Stomach smooth muscle (tissue), 2 donors: ENCODE results near the gene TTLL9.

ENCODE experiments used
- H3K27ac ChIP-seq: one replicate; pipeline ENCODE4 v1.7.0; 2013; ENCODE audit warnings: mild to moderate bottlenecking, low read length, inconsistent platforms
- H3K27me3 ChIP-seq, 2 donors: one replicate each; pipeline ENCODE4 v1.7.0; 2013; ENCODE audit warnings: low read length in 2 of 2; ENCODE audit not compliant: insufficient read depth in 2 of 2, control insufficient read depth in 1 of 2
- H3K36me3 ChIP-seq, 2 donors: one replicate each; pipeline ENCODE4 v1.7.0; 2013; ENCODE audit warnings: low read length in 2 of 2; ENCODE audit not compliant: control insufficient read depth in 2 of 2, insufficient read depth in 2 of 2
- H3K4me1 ChIP-seq: one replicate; pipeline ENCODE4 v1.7.0; 2013; ENCODE audit warnings: low read length; ENCODE audit not compliant: control insufficient read depth, insufficient read depth
- H3K4me3 ChIP-seq, 2 donors: one replicate each; pipeline ENCODE4 v1.7.0; 2013; ENCODE audit warnings: low read length in 2 of 2
- H3K9ac ChIP-seq, 2 donors: one replicate each; pipeline ENCODE4 v1.7.0; 2013; ENCODE audit warnings: low read length in 2 of 2, mild to moderate bottlenecking in 1 of 2
- H3K9me3 ChIP-seq, 2 donors: one replicate each; pipeline ENCODE4 v1.7.0; 2013; ENCODE audit warnings: low read length in 2 of 2; ENCODE audit not compliant: control insufficient read depth in 2 of 2
- donor health status: healthy.
- donor health status: Pancreatic carcinoma.

TTLL9 gene

DNA sequence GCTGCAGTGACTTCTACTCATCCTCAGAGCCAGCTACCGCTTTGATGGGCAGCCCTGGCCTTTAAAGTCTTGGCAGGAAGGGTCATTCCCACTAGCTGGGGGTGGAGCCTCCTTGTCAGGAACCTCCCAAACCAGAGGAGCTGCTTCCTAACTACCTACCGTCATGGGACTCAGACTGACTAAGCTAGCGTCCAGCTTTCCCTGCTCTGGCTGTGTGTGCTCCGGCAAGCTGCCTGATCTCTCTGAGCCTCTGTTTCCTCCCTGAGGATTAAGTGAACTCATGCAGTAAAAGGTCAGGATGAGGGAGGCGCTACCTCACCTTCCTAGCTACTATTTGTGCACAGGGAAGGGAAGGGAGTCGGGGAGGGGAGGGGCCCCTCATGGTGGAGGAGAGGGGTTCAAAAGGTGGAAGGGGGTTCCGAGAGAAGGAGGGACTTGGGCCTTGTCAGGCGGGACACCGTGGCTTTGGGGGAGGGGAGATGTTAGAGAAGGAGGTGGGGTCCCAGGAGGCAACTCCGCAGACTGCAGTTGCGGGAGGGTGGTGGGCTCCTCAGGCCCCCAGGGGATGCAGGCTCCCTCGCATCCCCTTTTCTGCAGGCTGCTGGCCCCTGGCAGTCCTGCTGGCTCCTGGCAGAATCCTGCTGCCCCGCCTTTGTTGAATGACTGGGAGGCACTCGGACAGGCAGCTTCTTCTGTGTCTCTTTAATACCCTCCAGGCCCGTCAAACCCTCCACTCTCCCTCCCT, 9.9 kb upstream of the TTLL9 start:
- peak overlapping the region in 1 of 2 donors; percentile 22 for H3K9ac ChIP-seq

DNA sequence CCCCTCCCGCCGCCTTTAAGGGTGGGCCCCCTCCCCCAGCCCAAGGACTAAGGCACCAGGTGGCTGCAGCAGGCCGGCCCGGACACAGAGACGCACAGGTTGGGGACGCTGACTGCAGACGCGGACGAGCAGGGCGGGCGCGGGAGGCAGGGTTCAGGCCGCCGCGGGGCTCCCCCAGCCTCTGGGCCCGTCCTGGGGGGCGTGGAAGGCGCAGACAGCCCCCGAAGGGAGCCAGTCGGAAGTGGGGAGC, 9.4 kb upstream of the TTLL9 start:
- Histone ChIP-seq H3K4me3 (peak overlapping the region; percentile 35 to 67), H3K27ac (no peak overlapping the region), H3K4me1 (peaks cover 11% of the 10 kb centered on the region), H3K36me3 (no peaks in the 10 kb centered on the region), H3K9ac (peak overlapping the region in 1 of 2 donors; percentile 9), H3K9me3 (no peaks in the 10 kb centered on the region), H3K27me3 (peaks cover 38 to 44% of the 10 kb centered on the region in 2 donors)

More for the DNA sequence above, 9.9 kb upstream of the TTLL9 start:
- Histone ChIP-seq H3K36me3 (no peaks in the 10 kb centered on the region), H3K9me3 (no peaks in the 10 kb centered on the region), H3K27me3 (peaks cover 38 to 44% of the 10 kb centered on the region in 2 donors), H3K27ac (no peak overlapping the region), H3K4me3 (peak overlapping the region; percentile 35 to 67), H3K4me1 (peaks cover 11% of the 10 kb centered on the region)

DNA sequence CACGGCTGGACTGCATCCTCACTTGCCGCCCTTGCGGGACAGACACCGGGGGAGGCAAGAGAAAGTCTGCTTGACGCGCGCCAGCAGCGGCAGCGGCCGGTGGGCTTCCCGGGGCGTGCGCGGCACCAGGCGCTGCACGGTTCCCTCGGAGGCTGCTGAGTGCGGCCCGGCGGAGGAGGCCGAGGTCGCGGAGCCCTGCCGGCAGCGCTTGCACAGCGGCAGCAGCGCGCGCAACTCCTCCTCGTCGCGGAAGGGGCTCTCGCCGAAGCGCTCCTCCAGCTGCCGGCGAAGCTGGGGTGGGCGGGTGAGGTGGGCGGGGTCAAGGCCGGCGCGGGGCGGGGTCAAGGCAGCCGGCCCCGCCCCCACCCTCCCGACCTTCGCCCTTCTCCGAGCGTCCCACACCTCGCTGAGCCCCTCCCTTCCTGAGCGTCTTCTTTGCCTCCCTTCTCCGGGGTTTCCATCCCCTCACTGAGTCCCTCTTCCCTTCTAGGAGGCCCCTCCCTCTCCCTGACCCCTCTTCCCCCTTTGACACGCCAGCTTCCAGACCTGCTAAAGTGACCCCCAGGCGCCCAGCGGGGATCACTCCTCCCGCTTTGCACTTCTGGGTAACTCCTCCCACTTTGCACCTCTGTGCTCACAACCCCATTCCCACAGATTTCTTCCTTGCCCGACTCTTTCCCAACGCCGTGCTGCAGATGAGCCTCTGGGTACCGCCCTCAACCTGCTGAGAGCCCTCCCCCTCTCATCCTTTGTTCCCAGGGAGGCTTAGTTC, 8.9 kb upstream of the TTLL9 start:
- Histone ChIP-seq H3K9ac (peak overlapping the region in 1 of 2 donors; percentile 9), H3K36me3 (no peaks in the 10 kb centered on the region), H3K9me3 (no peaks in the 10 kb centered on the region), H3K4me1 (peaks cover 11% of the 10 kb centered on the region), H3K27me3 (peaks cover 33 to 40% of the 10 kb centered on the region in 2 donors), H3K27ac (no peak overlapping the region), H3K4me3 (peak overlapping the region; percentile 35 to 67)

DNA sequence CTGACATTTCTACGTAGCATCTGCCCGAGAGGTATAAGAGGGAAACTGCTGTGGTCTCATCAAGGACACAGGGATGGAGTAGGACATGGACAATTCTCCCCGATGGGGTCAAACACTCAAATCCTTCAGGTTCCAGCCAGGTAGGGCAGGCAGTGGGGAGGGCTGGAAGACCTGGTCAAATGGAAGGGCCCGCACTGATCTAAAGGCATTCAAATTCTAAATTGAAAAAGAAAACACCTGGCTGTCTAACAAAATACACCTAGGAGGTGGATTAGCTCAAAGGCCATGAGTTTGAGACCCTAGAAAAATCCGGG, 8.3 kb upstream of the TTLL9 start:
- Histone ChIP-seq H3K9ac (no peak overlapping the region), H3K9me3 (no peaks in the 10 kb centered on the region), H3K27me3 (peaks cover 32 to 36% of the 10 kb centered on the region in 2 donors), H3K36me3 (no peaks in the 10 kb centered on the region), H3K4me3 (no peak overlapping the region), H3K4me1 (peaks cover 11% of the 10 kb centered on the region), H3K27ac (no peak overlapping the region)

DNA sequence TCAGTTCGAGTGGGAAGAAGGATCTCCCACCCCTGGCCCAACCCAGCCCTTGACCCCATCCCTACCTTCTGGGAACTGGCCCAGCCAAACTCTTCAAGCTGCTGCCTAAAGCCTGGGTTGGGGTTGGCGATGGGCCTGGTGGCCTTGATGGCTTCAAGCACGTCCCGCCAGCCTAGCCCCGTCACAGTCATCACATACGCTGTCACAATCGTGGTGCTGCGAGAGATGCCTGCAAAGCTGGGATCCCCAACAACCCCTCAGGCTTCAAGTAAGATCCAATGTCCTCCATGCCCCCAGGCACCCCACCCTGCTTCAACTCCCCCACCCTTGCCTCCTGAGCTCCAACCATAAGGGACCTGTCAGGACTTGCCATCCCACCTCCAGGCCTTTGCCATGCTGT, 7.9 kb upstream of the TTLL9 start:
- H3K4me3 ChIP-seq, result no peak overlapping the region
- peaks cover 11% of the 10 kb centered on the region for H3K4me1 ChIP-seq
- no peak overlapping the region for H3K9ac ChIP-seq
- peaks cover 29 to 36% of the 10 kb centered on the region in 2 donors for H3K27me3 ChIP-seq
- H3K27ac ChIP-seq, result no peak overlapping the region
- no peaks in the 10 kb centered on the region for H3K9me3 ChIP-seq
- no peaks in the 10 kb centered on the region for H3K36me3 ChIP-seq

DNA sequence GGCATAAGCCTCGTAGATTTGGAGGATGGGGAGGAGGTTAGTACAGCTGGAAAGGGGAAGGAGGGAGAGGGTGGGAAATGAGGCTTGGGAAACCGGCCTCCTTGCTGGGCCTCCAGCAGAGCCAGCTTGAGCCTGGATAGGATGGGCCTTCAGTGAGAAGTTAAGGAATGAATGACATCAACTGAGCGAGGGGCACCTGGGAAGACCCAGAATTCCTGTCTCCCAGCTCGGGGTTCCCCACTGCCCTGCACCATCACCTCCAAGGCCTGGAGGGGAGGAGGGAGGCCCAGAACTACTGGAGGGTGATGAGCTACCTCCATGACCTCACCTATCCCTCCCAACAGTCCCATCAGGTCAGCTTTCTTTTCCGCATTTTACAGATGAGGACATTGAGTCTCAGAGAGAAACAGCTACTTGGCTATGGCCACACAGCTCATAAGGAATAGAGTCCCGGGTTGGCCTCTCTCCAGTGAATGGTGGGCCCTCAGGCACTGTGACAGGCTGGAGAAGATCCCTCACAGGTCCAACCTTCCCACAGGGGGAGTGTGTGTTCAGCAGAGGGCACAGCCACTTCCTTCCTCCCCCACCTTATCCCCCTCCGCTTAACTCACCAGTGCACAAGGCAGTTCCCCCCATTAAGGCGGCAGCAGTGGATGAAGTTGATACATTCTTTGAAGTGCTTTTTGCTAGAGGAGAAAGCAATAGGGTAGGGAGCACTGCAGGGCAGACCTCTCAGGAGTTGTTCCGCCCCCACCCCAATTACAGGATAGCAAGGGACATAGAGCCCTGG, 6.9 kb upstream of the TTLL9 start:
- H3K9me3 ChIP-seq, result no peaks in the 10 kb centered on the region
- H3K4me3 ChIP-seq, result no peak overlapping the region
- H3K36me3 ChIP-seq, result no peaks in the 10 kb centered on the region
- peaks cover 20 to 33% of the 10 kb centered on the region in 2 donors for H3K27me3 ChIP-seq
- H3K4me1 ChIP-seq, result peaks cover 11% of the 10 kb centered on the region
- no peak overlapping the region for H3K27ac ChIP-seq
- no peak overlapping the region for H3K9ac ChIP-seq

DNA sequence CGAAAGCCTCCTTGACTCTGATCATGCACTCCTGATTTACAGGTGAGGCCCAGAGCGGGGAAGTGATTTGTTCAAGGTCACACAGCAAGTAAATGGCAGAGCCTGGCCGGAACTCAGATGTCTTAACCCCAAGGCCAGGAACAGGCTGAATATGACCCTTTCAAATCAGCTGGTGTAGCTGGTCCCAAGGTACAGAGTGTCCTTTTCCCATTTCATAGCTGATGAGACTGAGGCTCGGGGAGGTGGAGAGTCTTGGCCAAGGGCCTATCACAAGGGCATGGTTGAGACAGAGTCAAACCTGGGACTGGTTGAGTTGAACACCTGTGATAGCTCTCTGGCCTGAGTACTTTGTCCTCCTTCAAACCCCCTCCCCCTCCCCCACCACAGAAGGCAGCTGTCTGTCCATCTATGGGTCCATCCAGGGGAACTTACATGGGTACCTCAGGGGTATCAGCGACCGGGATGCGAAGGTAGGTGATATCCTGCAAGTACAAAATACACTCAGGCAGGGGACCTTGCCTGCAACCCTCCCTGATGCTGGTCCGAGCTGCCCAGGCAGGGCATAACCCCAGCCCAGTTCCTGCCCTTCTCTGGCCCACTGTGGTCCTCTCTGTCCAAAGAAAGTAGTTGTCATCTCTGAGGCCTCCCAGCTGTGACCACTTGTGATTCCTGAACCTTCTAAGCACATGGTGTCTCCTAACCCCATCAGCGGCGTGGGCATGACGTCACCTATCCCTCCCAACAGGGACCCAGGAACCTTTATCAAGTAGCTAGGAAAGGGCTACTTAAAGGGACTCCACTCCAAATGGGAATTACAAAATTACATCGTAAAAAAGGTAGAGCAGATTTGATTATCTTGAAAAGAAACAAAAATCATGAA, 5.7 kb upstream of the TTLL9 start:
- Histone ChIP-seq H3K4me1 (peaks cover 16% of the 10 kb centered on the region), H3K27me3 (peaks cover 14 to 28% of the 10 kb centered on the region in 2 donors), H3K9me3 (no peaks in the 10 kb centered on the region), H3K9ac (no peak overlapping the region), H3K4me3 (no peak overlapping the region), H3K36me3 (no peaks in the 10 kb centered on the region), H3K27ac (no peak overlapping the region)

DNA sequence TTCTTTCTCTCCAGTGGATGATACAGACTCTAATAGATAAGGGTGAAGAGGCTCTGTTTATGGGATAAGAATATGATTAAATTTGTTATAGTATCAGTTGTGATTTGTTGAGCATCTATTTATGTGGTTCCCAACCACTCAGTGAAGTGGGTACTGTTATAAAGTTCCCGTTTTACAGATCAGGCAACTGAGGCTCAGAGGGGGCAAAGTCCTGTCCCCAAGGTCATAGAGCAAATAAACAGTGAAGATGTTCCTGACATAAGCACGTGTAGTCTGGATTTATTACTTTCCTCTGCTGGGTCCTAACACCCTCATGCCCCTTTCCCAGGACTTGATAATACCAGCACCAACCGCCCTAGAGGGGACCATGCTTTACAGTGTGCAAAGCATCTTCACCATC, 4.2 kb upstream of the TTLL9 start:
- Histone ChIP-seq H3K9me3 (no peaks in the 10 kb centered on the region), H3K27me3 (peaks cover 9 to 28% of the 10 kb centered on the region in 2 donors), H3K27ac (no peak overlapping the region), H3K9ac (no peak overlapping the region), H3K4me3 (no peak overlapping the region), H3K4me1 (peaks cover 13% of the 10 kb centered on the region), H3K36me3 (no peaks in the 10 kb centered on the region)

DNA sequence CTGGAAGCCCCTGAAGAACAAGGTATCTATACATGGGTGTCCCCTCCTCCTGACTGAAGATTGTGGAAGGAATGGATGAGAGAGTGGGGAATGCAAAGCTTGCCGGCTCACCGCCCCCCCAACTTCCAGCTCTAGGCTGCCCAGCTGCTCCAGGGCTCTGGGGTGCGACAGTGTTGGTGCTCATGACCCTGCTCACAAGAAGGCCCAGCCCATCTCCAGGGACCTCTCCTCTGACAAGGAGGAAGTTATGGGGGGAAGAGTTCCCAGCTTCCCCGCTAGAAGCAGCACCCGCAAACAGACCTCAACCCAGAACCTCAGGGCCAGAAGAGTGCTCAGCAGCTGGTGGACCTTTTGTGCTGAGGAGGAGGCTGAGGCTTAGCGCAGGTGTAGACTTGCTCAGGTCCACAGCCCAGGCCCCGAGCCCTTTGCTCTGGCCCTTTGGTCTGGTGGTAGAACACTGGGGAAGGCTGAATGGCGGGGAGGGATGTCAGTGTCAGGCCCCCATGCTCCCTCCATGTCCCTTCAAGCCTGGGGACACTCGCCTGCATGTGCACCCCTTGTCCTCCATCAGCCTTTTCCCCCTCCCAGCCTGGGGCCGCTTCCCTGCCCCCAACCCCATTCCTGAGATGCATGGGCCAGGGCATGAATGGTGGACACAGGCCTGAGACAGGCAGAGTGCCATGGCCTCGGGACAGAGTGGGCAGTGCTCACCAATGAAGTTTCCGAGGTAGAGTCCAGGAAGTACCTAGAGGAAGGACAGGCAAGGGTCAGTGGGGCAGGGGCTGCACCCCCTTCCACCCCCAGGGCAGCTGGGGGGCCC, 1.4 kb upstream of the TTLL9 start:
- Histone ChIP-seq H3K27ac (no peak overlapping the region), H3K27me3 (peaks cover 9 to 25% of the 10 kb centered on the region in 2 donors), H3K9me3 (no peaks in the 10 kb centered on the region), H3K36me3 (no peaks in the 10 kb centered on the region), H3K4me3 (peak overlapping the region in 1 of 2 donors; percentile 79), H3K9ac (peak overlapping the region in 1 of 2 donors; percentile 29), H3K4me1 (peaks cover 11% of the 10 kb centered on the region)

DNA sequence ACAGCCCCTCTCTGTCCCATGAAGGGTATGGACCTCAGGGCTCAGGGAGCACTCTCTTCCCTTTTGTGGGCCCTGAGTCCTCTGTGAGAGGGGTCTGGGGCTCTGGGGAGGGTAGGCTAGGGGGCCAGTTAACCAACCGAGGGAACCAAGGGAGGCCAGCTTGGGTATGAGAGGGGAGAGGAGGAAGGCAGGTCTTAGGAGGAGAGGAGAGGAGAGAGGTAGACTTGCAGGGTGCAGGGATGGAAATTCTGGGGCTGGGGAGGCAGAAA, 827 bp upstream of the TTLL9 start:
- H3K9ac ChIP-seq, result peak overlapping the region; percentile 31 to 81
- H3K36me3 ChIP-seq, result no peaks in the 10 kb centered on the region
- peaks cover 9 to 25% of the 10 kb centered on the region in 2 donors for H3K27me3 ChIP-seq
- H3K27ac ChIP-seq, result no peak overlapping the region
- H3K4me1 ChIP-seq, result peaks cover 11% of the 10 kb centered on the region
- peak overlapping the region; percentile 44 to 79 for H3K4me3 ChIP-seq
- no peaks in the 10 kb centered on the region for H3K9me3 ChIP-seq
